ENCODE data around the gene SELL.
A peak's percentile ranks its signal among the peaks of the same experiment; 100 is the strongest.
"Not testable (repeated sequence)": the region's sequence is repeated elsewhere in the genome, so short reads cannot be mapped to it uniquely, and the experiment has no call there.

SELL gene

DNA sequence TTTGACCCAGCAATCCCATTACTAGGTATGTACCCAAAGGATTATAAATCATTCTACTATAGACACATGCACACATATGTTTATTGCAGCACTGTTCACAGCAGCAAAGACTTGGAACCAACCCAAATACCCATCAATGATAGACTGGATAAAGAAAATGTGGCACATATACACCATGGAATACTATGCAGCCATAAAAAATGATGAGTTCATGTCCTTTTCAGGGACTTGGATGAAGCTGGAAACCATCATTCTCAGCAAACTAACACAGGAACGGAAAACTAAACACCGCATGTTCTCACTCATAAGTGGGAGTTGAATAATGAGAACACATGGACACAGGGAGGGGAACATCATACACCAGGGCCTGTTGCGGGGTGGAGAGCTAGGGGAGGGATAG, 41.2 kb downstream of the SELL start:
- intact Hi-C loops (cut with DNase I); DNase-seq: not testable (repeated sequence)

DNA sequence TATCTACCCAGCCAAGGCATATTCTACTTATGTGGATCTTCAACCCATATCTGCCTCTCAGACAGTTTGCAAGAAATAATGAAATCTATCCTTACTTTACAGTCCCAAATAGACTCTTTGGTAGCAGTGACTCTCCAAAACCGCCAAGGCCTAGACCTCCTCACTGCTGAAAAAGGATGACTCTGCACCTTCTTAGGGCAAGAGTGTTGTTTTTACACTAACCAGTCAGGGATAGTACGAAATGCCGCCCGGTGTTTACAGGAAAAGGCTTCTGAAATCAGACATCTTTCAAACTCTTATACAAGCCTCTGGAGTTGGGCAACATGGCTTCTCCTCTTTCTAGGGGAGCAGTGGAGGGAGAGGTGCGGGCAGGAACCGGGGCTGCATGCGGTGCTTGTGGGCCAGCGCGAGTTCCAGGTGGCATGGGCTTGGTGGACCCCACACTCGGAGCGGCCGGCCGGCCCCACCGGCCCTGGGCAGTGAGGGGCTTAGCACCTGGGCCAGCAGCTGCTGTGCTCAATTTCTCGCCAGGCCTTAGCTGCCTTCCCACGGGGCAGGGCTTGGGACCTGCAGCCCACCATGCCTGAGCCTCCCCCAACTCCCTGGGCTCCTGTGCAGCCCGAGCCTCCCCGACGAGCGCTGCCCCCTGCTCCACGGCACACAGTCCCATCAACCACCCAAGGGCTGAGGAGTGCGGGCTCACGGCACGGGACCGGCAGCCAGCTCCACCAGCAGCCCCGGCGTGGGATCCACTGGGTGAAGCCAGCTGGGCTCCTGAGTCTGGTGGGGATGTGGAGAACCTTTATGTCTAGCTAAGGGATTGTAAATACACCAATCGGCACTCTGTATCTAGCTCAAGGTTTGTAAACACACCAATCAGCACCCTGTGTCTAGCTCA, 43.5 kb downstream of the SELL start:
- DNase-seq: peak in 2 of 10 donors; percentile 64 to 72
- intact Hi-C loops (cut with DNase I): not testable (repeated sequence)

DNA sequence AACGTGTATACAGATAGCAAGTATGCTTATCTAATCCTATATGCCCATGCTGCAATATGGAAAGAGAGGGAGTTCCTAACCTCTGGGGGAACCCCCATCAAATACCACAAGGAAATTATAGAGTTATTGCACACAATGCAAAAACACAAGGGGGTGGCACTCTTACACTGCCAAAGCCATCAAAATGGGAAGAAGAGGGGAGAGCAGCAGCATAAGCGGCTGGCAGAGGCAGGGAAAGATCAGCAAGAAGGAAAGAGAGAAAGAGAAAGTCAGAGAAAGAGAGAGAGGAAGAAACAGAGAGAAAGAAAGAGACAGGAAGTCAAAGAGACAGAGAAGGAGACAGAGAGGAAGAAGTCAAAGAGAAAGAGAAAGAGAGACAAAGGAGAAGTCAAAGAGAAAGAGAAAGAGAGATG, 44.2 kb downstream of the SELL start:
- intact Hi-C loops (cut with DNase I); DNase-seq: not testable (repeated sequence)

DNA sequence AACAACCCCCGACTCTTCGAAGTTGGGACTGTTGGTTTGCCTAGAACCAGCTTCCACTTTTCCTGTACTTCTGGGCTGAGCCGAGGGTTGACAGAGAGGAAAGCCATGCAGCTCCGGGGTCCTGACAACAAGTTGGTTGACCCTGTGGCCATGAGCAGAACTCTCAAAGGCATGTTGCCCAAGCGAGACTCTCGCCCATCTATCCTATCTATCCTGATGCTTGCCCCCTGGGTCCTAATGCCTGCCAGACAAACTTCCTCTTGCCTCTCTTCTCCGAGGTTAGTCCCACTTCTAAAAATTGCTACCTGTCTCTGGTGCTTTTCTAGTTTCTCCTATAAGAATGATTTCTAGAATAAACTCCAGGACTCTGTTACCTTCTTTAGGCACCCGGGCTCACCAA, 48.7 kb downstream of the SELL start:
- intact Hi-C loops (cut with DNase I); DNase-seq: not testable (repeated sequence)

DNA sequence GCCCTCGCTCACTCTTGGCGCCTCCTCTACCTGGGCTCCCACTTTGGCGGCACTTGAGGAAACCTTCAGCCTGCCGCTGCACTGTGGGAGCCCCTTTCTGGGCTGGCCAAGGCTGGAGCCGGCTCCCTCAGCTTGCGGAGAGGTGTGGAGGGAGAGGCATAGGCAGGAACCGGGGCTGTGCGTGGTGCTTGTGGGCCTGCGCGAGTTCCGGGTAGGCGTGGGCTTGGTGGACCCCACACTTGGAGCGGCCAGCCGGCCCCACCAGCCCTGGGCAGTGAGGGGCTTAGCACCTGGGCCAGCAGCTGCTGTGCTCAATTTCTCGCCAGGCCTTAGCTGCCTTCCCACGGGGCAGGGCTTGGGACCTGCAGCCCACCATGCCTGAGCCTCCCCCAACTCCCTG, 50.4 kb downstream of the SELL start:
- intact Hi-C loops (cut with DNase I): not testable (repeated sequence)
- DNase-seq: peak in 2 of 10 donors; percentile 58 to 73

DNA sequence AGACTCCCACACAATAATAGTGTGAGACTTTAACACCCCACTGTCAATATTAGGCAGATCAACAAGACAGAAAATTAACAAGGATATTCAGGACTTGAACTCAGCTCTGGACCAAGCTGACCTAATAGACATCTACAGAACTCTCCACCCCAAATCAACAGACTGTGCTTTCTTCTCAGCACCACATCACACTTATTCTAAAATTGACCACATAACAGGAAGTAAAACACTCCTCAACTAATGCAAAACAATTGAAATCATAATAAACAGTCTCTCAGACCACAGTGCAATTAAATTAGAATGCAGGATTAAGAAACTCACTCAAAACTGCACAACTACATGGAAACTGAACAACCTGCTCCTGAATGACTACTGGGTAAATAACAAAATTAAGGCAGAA, 52.6 kb downstream of the SELL start:
- intact Hi-C loops (cut with DNase I); DNase-seq: not testable (repeated sequence)

DNA sequence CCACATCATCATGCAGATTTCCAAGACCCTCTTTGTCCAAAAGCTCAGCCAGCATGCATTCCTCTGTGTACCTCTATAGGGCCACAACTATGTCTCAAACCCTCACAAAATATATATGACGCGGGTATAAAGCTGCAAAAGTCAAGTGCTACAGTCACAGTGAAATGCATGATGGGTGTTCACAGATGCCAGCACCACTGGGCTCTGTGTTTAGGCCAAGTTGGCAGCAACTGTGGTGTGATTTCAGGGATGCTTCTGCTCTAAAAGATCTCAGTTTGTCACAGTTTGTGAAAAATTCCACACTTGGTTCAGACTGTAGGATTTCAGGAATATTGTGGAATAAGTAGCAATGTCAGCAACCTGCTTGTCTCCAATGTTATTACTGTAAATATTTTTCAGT, 57.5 kb downstream of the SELL start:
- intact Hi-C loops (cut with DNase I): no loop called here
- peak in 3 of 10 donors; percentile 6 to 82 (median 23) for DNase-seq

DNA sequence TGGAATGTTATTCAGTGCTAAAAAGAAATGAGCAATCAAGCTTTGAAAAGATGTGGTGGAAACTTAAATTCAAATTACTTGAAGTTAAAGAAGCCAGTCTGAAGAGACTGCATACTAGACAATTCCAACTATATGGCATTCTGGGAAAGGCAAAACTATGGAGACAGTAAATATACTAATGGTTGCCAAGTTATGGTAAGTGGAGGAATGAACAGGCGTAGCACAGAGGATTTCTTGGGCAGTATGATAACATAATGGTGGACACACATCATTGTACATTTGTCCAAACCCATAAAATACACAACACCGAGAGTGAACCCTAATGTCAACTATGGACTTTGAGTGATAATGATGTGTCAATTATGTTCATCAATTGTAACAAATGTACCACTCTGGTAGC, 60.4 kb downstream of the SELL start:
- intact Hi-C loops (cut with DNase I): no loop called here
- DNase-seq: no peak

DNA sequence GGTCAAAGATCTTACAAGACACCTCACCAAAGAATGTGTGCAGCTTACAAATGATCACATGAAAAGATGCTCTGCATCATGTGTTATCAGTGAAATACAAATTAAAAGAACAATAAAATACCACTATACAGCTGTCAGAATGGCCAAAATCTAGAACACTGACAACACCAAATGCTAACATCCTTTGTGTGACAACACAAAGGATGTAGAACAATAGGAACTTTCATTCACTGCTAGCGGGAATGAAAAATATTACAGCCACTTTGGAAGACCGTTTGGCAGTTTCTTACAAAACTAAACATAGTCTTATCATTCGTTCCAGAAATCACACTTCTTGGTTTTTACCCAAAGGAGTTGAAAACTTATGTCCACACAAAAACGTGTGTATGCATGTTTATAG, 60.9 kb downstream of the SELL start:
- intact Hi-C loops (cut with DNase I): no loop called here
- no peak for DNase-seq

DNA sequence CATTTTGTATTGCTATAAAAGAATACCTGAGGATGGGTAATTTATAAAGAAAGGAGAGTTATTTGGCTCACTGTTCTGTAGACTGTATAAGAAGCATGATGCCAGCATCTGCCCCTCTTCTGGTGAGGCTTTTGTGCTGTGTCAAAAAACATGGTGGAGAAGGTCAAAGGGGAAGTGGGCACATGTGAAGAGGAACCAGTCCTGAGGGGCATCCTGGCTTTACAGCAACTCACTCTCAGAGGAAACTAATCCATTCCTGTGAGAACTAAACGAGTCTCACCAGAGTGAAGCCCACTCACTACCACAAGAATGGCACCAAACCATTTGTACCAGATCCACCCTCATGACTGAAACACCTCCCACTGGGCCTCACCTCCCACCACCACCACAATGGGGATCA, 62.7 kb downstream of the SELL start:
- intact Hi-C loops (cut with DNase I): no loop called here
- DNase-seq: no peak

DNA sequence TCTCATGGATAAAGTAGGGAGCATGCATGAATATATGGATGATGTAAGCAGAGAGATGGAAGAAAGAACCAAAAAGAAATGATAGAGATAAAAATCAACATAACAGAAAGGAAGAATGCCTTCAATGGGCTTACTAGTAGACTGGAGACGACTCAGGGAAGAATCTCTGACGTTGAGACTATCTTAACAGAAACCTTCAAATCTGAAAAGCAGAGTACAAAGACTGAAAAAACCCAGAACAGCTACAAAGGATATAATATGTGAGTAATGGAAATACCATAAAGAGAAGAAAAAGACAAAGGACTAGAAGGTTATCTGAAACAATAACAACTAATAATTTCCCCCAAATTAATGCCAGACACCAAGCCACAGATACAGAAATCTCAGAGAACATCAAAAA, 63.2 kb downstream of the SELL start:
- intact Hi-C loops (cut with DNase I): no loop called here
- DNase-seq: no peak

DNA sequence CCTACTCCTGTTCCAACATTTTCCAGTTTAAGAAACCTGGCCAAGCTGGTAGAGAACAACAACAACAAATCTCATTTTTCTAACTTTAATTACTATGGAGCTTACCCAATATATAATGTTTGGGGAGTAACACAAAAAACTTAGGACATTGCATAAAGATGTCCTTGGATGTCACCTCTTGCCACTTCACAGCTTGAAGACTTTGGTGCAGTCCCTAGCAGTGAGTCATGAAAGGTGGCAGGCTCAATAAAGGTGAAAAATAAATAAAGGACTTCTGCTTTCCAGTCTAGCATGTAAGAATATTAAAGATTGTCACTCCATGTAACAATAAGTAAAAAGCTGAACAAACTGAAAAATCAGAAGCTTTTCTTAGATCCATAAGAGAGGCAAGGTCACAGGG, 63.9 kb downstream of the SELL start:
- DNase-seq: no peak
- intact Hi-C loops (cut with DNase I): no loop called here

DNA sequence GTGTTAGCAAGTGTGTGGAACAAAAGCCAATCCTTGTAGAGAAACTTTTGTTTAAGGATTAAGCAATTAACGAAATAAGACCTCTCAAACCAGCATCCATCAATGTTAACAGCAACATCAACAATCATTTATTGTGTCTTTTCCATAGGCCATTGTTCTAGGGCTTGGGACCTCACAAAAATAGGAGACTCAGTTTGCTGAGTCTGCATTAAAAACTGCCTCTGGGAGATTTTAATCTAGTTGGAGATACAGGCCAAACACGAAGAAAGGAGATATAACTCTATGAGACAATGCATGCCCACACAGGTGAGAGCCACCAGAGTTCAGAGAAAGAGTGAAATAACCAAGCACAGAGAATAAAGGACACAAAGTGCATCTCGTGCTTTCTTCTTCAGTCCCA, 67.1 kb downstream of the SELL start:
- intact Hi-C loops (cut with DNase I): no loop called here

More for the DNA sequence above, 67.1 kb downstream of the SELL start:
- no peak for DNase-seq
